B cell (primary cell): Measurements from ENCODE around the gene BCAR1. TPM values are rescaled to one million over a fixed set of nuclear protein-coding genes. Genes with fewer than 3 reads are reported as not detected.

ENCODE experiments used
- ATAC-seq: fragments of 200-7000 bp; cut with Tn5 transposase; one replicate; pipeline ENCODE4 v1.10.0; 2021; ENCODE audit warnings: low read depth, mild to moderate bottlenecking, moderate number of reproducible peaks, moderate library complexity
- CTCF ChIA-PET: fragments of 350-600 bp; sonication (Branson Sonifier 250); formaldehyde crosslinking; loops from one replicate; lab custom pipeline; 2021; ENCODE audit warnings: antibody characterized with exemption, inconsistent platforms; lab: Charles Lee
- POLR2A ChIA-PET: fragments of 350-600 bp; sonication (Branson Sonifier 250); formaldehyde crosslinking; loops from one replicate; lab custom pipeline; 2021; ENCODE audit warnings: antibody characterized with exemption; lab: Charles Lee
- DNase-seq: peaks from one replicate; pipeline ENCODE4 v3.0.0; 2013
- H2AFZ ChIP-seq: 2 replicates; pipeline ENCODE4 v1.6.1; 2012; ENCODE audit warnings: mild to moderate bottlenecking, low read depth, low read length; ENCODE audit not compliant: insufficient read depth, poor library complexity, severe bottlenecking
- H3K27ac ChIP-seq, 2 donors: 1 replicate in 1 of 2; 2 replicates in 1 of 2; pipeline ENCODE4 v1.5.1; 2012 to 2013; ENCODE audit warnings: low read length in 2 of 2, mild to moderate bottlenecking in 2 of 2, moderate library complexity in 1 of 2
- H3K27me3 ChIP-seq, 4 experiments: fragments of 200-600 bp in 1 of 4; sonication (generic) in 1 of 4; replicated peaks in 1 of 4; 1 replicate in 2 of 4; 2 replicates in 2 of 4; pipeline versions ENCODE4 v1.6.1 to v1.7.0; 2013 to 2016; ENCODE audit warnings: low read length in 3 of 4, mild to moderate bottlenecking in 2 of 4, mixed read lengths in 1 of 4, moderate library complexity in 1 of 4; ENCODE audit not compliant: insufficient read depth in 4 of 4, control insufficient read depth in 3 of 4; ENCODE audit errors: control extremely low read depth in 1 of 4
- H3K36me3 ChIP-seq, 2 experiments: replicated peaks in 1 of 2; 1 replicate in 1 of 2; 2 replicates in 1 of 2; pipeline versions ENCODE4 v1.6.1 to v1.7.1; 2013; ENCODE audit warnings: low read length in 1 of 2; ENCODE audit not compliant: insufficient read depth in 2 of 2, control insufficient read depth in 1 of 2; ENCODE audit errors: control extremely low read depth in 1 of 2, extremely low read depth in 1 of 2
- H3K4me1 ChIP-seq, 2 donors: fragments of 200-600 bp in 1 of 2; sonication (generic) in 1 of 2; 1 replicate in 1 of 2; 2 replicates in 1 of 2; pipeline versions ENCODE4 v1.5.1 to v1.6.1; 2013 to 2017; ENCODE audit warnings: low read length in 2 of 2; ENCODE audit not compliant: control insufficient read depth in 2 of 2, insufficient read depth in 2 of 2
- H3K4me2 ChIP-seq: replicated peaks from 2 replicates; pipeline ENCODE3; 2012; ENCODE audit warnings: mild to moderate bottlenecking, low read depth, low read length; ENCODE audit not compliant: poor library complexity, severe bottlenecking
- H3K4me3 ChIP-seq, 5 experiments: fragments of 200-600 bp in 1 of 5; sonication (generic) in 1 of 5; 1 replicate in 3 of 5; 2 replicates in 2 of 5; pipeline versions ENCODE4 v1.5.1 to v1.7.0; 2011 to 2016; ENCODE audit warnings: low read length in 4 of 5, mild to moderate bottlenecking in 4 of 5, low read depth in 2 of 5, control low read depth in 1 of 5, moderate library complexity in 1 of 5; ENCODE audit not compliant: insufficient read depth in 1 of 5; ENCODE audit errors: control extremely low read depth in 1 of 5, extremely low read depth in 1 of 5
- H3K79me2 ChIP-seq: fragments of 200-600 bp; sonication (generic); one replicate; pipeline ENCODE4 v1.6.0; 2016; ENCODE audit warnings: low read length; ENCODE audit not compliant: control insufficient read depth, insufficient read depth
- H3K9ac ChIP-seq: fragments of 200-600 bp; sonication (generic); 2 replicates; pipeline ENCODE4 v1.6.1; 2017; ENCODE audit warnings: mild to moderate bottlenecking, low read length, moderate library complexity
- H3K9me3 ChIP-seq, 3 donors: one replicate each; pipeline versions ENCODE4 v1.6.1 to v1.7.1; 2013; ENCODE audit warnings: low read length in 2 of 3; ENCODE audit not compliant: control insufficient read depth in 2 of 3, insufficient read depth in 1 of 3; ENCODE audit errors: control extremely low read depth in 1 of 3
- H4K20me1 ChIP-seq: 2 replicates; pipeline ENCODE4 v1.6.0; 2012; ENCODE audit warnings: mild to moderate bottlenecking, low read length; ENCODE audit not compliant: insufficient read depth, control insufficient read depth, poor library complexity, severe bottlenecking
- H3K27ac Mint-ChIP-seq: one replicate; pipeline ENCODE4 v1.8.0; 2021; ENCODE audit warnings: mixed read lengths
- H3K27me3 Mint-ChIP-seq: one replicate; pipeline ENCODE4 v1.8.0; 2021; ENCODE audit warnings: mixed read lengths
- H3K4me1 Mint-ChIP-seq: one replicate; pipeline ENCODE4 v1.8.0; 2021; ENCODE audit warnings: mixed read lengths
- H3K4me3 Mint-ChIP-seq: one replicate; pipeline ENCODE4 v1.8.0; 2021; ENCODE audit warnings: mixed read lengths
- H3K9me3 Mint-ChIP-seq: one replicate; pipeline ENCODE4 v1.8.0; 2022; ENCODE audit warnings: mixed read lengths; ENCODE audit not compliant: insufficient read depth
- CTCF ChIP-seq: fragments of 200-600 bp; IDR thresholded peaks from one replicate; pipeline ENCODE4 v1.8.0; 2022; ENCODE audit warnings: antibody characterized with exemption, mild to moderate bottlenecking
- EZH2 ChIP-seq: IDR thresholded peaks from 2 replicates; pipeline ENCODE4 v1.6.1; 2012; ENCODE audit warnings: borderline replicate concordance, low read depth, mild to moderate bottlenecking, moderate library complexity, low read length; ENCODE audit not compliant: insufficient read depth, poor library complexity, severe bottlenecking
- WGBS: methylation state at CpG from one replicate; pipeline ENCODE4 v1.1.5; 2013; ENCODE audit warnings: missing lambda C conversion rate; ENCODE audit not compliant: insufficient coverage; 5-methylcytosine and 5-hydroxymethylcytosine counted together
- intact Hi-C: fragments of 100-400 bp; cut with micrococcal nuclease; formaldehyde crosslinking; loops from one replicate; pipeline ENCODE4 v1.10.0; 2022
- polyA plus RNA-seq: library from polyadenylated mRNA; depleted of rRNA; stranded (reverse); fragments of >200 nt; gene quantifications from 2 replicates; pipeline ENCODE4 v1.2.3, GENCODE V29; 2012
- total RNA-seq, 2 donors: library from RNA; stranded (reverse); fragments of 120-200 nt in 1 of 2; gene quantifications; 1 replicate in 1 of 2; 2 replicates in 1 of 2; pipeline versions ENCODE4 v1.2.3 to v1.2.4, GENCODE V29; 2013 to 2022

Gene BCAR1
- total and polyA plus RNA-seq, 2 donors (not counting 1 experiment from before 2014, with no cell fraction given), result not detected

GRCh38 chr16:75236232-75236631 is 15.2 kb downstream of the BCAR1 start:
- H2AFZ ChIP-seq, result no peak overlapping the region
- peak overlapping the region; percentile 15 for H3K27ac Mint-ChIP-seq
- H3K27ac ChIP-seq, result no peak overlapping the region
- WGBS, result 96% methylated on average over 3 of the region's 7 CpGs
- no peak overlapping the region for H3K4me3 ChIP-seq
- intact Hi-C loops, result no loop called here
- CTCF ChIA-PET, result interaction anchor here (1.3 to 7.1 kb wide), 4 partner anchors 19 to 166 kb away, joined by 4 to 109 read pairs (median 41); no protein-coding TSS in a partner anchor
- no peaks in the 10 kb centered on the region for H3K79me2 ChIP-seq
- H3K4me3 Mint-ChIP-seq, result no peak overlapping the region
- H3K4me2 ChIP-seq, result no peak overlapping the region
- ATAC-seq, result no peak
- no peak for DNase-seq
- H3K36me3 ChIP-seq, result no peaks in the 10 kb centered on the region
- POLR2A ChIA-PET, result no interaction called here
- H3K27me3 Mint-ChIP-seq, result peaks cover 53% of the 10 kb centered on the region
- TF ChIP-seq EZH2, result no peak
- TF ChIP-seq CTCF, result no peak
- H3K4me1 ChIP-seq, result peaks cover 0 to 7% of the 10 kb centered on the region in 2 donors
- H3K9me3 ChIP-seq, result peaks cover 0 to 32% (median 0%) of the 10 kb centered on the region in 3 donors
- peaks cover 0 to 85% (median 18%) of the 10 kb centered on the region in 4 experiments for H3K27me3 ChIP-seq
- H3K9ac ChIP-seq, result no peak overlapping the region
- H3K9me3 Mint-ChIP-seq, result no peaks in the 10 kb centered on the region
- H3K4me1 Mint-ChIP-seq, result peaks cover 2% of the 10 kb centered on the region
- H4K20me1 ChIP-seq, result no peaks in the 10 kb centered on the region

GRCh38 chr16:75235721-75236193 is 15.7 kb downstream of the BCAR1 start:
- H3K4me3 Mint-ChIP-seq, result no peak overlapping the region
- Histone ChIP-seq H3K9me3 (peaks cover 0 to 32% (median 0%) of the 10 kb centered on the region in 3 donors), H3K4me2 (no peak overlapping the region), H3K4me1 (peaks cover 0 to 7% of the 10 kb centered on the region in 2 donors), H3K9ac (no peak overlapping the region), H2AFZ (no peak overlapping the region), H3K27me3 (peaks cover 0 to 82% (median 18%) of the 10 kb centered on the region in 4 experiments), H4K20me1 (no peaks in the 10 kb centered on the region), H3K36me3 (no peaks in the 10 kb centered on the region), H3K79me2 (no peaks in the 10 kb centered on the region), H3K4me3 (no peak overlapping the region), H3K27ac (no peak overlapping the region)
- ChIA-PET CTCF (interaction anchor here (1.2 to 7.1 kb wide), 6 partner anchors 15 to 528 kb away, joined by 3 to 109 read pairs (median 18); no protein-coding TSS in a partner anchor), POLR2A (no interaction called here)
- TF ChIP-seq CTCF, result no peak
- TF ChIP-seq EZH2, result no peak
- no peak overlapping the region for H3K27ac Mint-ChIP-seq
- no peaks in the 10 kb centered on the region for H3K9me3 Mint-ChIP-seq
- DNase-seq, result no peak
- ATAC-seq, result no peak
- H3K4me1 Mint-ChIP-seq, result peaks cover 2% of the 10 kb centered on the region
- intact Hi-C loops, result no loop called here
- 97% methylated on average over 34 of the region's 34 CpGs for WGBS
- H3K27me3 Mint-ChIP-seq, result peaks cover 50% of the 10 kb centered on the region
